ENCODE results near the gene MYL7. TPM values are rescaled to one million over a fixed set of nuclear protein-coding genes. Genes with fewer than 3 reads are reported as not detected.

Gene MYL7
- total and polyA plus RNA-seq, 9 donors: 0.70 to 13.0 (median 6.8) TPM

- H3K36me3 ChIP-seq (ENCODE audit: control insufficient read depth, insufficient read depth, low read length): no peaks in the 10 kb centered on the region
- no peak overlapping the region for H3K4me3 ChIP-seq (ENCODE audit: low read length)
- H3K9me3 ChIP-seq (replicated peaks; ENCODE audit: control insufficient read depth, low read depth, low read length): no peaks in the 10 kb centered on the region
- 80% methylated on average over 1 of the region's 6 CpGs for WGBS (ENCODE audit: insufficient coverage)
- DNase-seq: no peak
- peaks cover 35% of the 10 kb centered on the region for H3K4me1 ChIP-seq (ENCODE audit: control insufficient read depth, insufficient read depth, low read length)
- H3K27ac ChIP-seq (ENCODE audit: low read length): no peak overlapping the region
- peaks cover 2% of the 10 kb centered on the region for H3K27me3 ChIP-seq (ENCODE audit: control insufficient read depth, insufficient read depth, low read length)
Observed at GRCh38 chr7:44098092-44099068, 42.8 kb downstream of the MYL7 start.

GRCh38 chr7:44097064-44097932, 43.8 kb downstream of the MYL7 start:
- Histone ChIP-seq H3K36me3 (ENCODE audit: control insufficient read depth, insufficient read depth, low read length) (no peaks in the 10 kb centered on the region), H3K4me1 (ENCODE audit: control insufficient read depth, insufficient read depth, low read length) (peaks cover 31% of the 10 kb centered on the region), H3K9me3 (replicated peaks; ENCODE audit: control insufficient read depth, low read depth, low read length) (no peaks in the 10 kb centered on the region), H3K4me3 (ENCODE audit: low read length) (no peak overlapping the region), H3K27me3 (ENCODE audit: control insufficient read depth, insufficient read depth, low read length) (no peaks in the 10 kb centered on the region), H3K27ac (ENCODE audit: low read length) (no peak overlapping the region)
- 65% methylated on average over 6 of the region's 9 CpGs for WGBS (ENCODE audit: insufficient coverage)
- DNase-seq: no peak

DNA sequence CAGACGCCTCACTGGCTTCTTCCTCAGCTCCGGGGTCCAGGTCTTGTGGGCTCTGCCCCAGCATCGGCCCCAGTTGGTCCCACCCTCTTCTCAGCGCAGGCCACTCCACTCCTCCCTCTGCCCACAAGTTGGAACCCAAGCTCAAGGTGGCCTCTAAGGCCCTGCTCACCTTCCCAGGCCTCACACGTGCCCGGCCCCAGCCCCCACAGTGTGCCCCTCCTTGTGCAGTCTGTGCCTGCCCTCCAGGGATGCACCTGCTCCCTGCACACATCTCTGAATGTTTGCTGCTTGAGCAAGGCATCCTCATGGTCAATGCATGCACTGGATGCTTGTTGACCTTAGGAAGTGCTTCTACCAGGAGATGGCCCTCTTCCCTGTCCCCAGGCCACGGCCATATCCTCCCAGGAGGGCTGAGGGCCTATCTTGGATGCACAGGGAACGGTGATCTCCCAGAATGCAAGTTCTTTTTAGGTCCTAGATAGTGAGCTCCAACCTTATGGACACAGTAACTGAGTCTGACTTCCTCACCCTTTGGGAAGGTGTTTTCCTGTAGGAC, 44.7 kb downstream of the MYL7 start:
- peaks cover 23% of the 10 kb centered on the region for H3K4me1 ChIP-seq (ENCODE audit: control insufficient read depth, insufficient read depth, low read length)
- DNase-seq: no peak
- 78% methylated on average over 7 of the region's 8 CpGs for WGBS (ENCODE audit: insufficient coverage)
- H3K36me3 ChIP-seq (ENCODE audit: control insufficient read depth, insufficient read depth, low read length): no peaks in the 10 kb centered on the region
- H3K27ac ChIP-seq (ENCODE audit: low read length): no peak overlapping the region
- H3K4me3 ChIP-seq (ENCODE audit: low read length): no peak overlapping the region
- H3K9me3 ChIP-seq (replicated peaks; ENCODE audit: control insufficient read depth, low read depth, low read length): no peaks in the 10 kb centered on the region
- H3K27me3 ChIP-seq (ENCODE audit: control insufficient read depth, insufficient read depth, low read length): no peaks in the 10 kb centered on the region

DNA sequence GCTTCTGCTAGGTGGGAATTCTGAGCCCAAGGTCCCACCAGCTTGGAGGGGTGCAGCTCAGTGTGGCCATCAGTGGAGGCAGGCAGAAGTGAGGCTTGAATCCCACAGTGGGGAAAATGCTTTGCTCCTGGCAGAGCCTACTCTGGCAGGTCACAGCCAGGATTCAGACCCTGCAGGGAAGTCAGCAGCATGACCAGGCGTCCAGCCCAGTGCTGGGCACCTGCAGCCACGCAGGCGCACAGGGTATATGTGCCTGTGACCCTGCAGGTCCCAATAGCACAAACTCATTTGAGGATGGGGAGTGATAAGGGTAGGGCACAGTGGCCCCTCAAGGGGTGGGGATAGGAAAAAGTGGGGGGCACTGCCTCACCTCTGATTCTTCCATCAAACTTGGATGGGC, 45.4 kb downstream of the MYL7 start:
- H3K27ac ChIP-seq (ENCODE audit: low read length): no peak overlapping the region
- peaks cover 17% of the 10 kb centered on the region for H3K4me1 ChIP-seq (ENCODE audit: control insufficient read depth, insufficient read depth, low read length)
- no peaks in the 10 kb centered on the region for H3K27me3 ChIP-seq (ENCODE audit: control insufficient read depth, insufficient read depth, low read length)
- 100% methylated on average over 1 of the region's 3 CpGs for WGBS (ENCODE audit: insufficient coverage)
- DNase-seq: no peak
- no peaks in the 10 kb centered on the region for H3K9me3 ChIP-seq (replicated peaks; ENCODE audit: control insufficient read depth, low read depth, low read length)
- no peak overlapping the region for H3K4me3 ChIP-seq (ENCODE audit: low read length)
- no peaks in the 10 kb centered on the region for H3K36me3 ChIP-seq (ENCODE audit: control insufficient read depth, insufficient read depth, low read length)

- no peaks in the 10 kb centered on the region for H3K9me3 ChIP-seq (replicated peaks; ENCODE audit: control insufficient read depth, low read depth, low read length)
- H3K27me3 ChIP-seq (ENCODE audit: control insufficient read depth, insufficient read depth, low read length): no peaks in the 10 kb centered on the region
- peaks cover 13% of the 10 kb centered on the region for H3K4me1 ChIP-seq (ENCODE audit: control insufficient read depth, insufficient read depth, low read length)
- no peak overlapping the region for H3K4me3 ChIP-seq (ENCODE audit: low read length)
- H3K27ac ChIP-seq (ENCODE audit: low read length): peak overlapping the region; percentile 38
- DNase-seq: no peak
- no peaks in the 10 kb centered on the region for H3K36me3 ChIP-seq (ENCODE audit: control insufficient read depth, insufficient read depth, low read length)
- 29% methylated on average over 1 of the region's 2 CpGs for WGBS (ENCODE audit: insufficient coverage)
Observed at GRCh38 chr7:44094883-44095592, 46.1 kb downstream of the MYL7 start.

- WGBS (ENCODE audit: insufficient coverage): no CpG with 5 or more reads among the region's 2 CpGs
- H3K27me3 ChIP-seq (ENCODE audit: control insufficient read depth, insufficient read depth, low read length): no peaks in the 10 kb centered on the region
Observed at GRCh38 chr7:44094365-44094764, 46.8 kb downstream of the MYL7 start.

DNA sequence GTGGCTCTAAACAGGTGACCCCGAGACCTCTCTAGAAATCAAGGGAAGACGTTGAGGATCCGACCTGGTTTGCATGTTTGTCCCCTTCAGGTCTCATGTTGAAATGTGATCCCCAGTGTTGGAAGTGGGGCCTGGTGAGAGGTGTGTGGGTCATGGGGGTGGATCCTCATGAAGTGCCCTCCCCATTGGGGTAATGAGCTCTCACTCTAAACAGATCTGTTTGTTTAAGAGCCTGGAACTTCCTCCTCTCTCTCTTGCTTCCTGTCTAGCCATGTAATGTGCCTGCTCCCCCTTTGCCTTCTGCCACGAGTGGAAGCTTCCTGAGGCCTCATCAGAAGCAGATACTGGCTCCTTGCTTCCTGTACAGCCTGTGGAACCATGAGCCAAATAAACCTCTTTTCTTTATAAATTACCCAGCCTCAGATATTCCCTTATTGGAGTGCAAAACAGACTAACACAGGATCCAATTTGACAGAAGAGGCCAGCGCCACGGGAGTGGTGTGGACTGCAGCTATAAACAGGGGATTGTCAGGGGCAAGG, 48.0 kb downstream of the MYL7 start:
- Histone ChIP-seq H3K36me3 (ENCODE audit: control insufficient read depth, insufficient read depth, low read length) (no peaks in the 10 kb centered on the region), H3K4me3 (ENCODE audit: low read length) (no peak overlapping the region), H3K4me1 (ENCODE audit: control insufficient read depth, insufficient read depth, low read length) (peaks cover 18% of the 10 kb centered on the region), H3K27ac (ENCODE audit: low read length) (no peak overlapping the region), H3K9me3 (replicated peaks; ENCODE audit: control insufficient read depth, low read depth, low read length) (no peaks in the 10 kb centered on the region), H3K27me3 (ENCODE audit: control insufficient read depth, insufficient read depth, low read length) (no peaks in the 10 kb centered on the region)
- no peak for DNase-seq
- 86% methylated on average over 4 of the region's 6 CpGs for WGBS (ENCODE audit: insufficient coverage)

More at GRCh38 chr7:44094365-44094764, 46.8 kb downstream of the MYL7 start:
- H3K9me3 ChIP-seq (replicated peaks; ENCODE audit: control insufficient read depth, low read depth, low read length): no peaks in the 10 kb centered on the region
- peaks cover 11% of the 10 kb centered on the region for H3K4me1 ChIP-seq (ENCODE audit: control insufficient read depth, insufficient read depth, low read length)
- no peak overlapping the region for H3K4me3 ChIP-seq (ENCODE audit: low read length)
- H3K27ac ChIP-seq (ENCODE audit: low read length): no peak overlapping the region
- H3K36me3 ChIP-seq (ENCODE audit: control insufficient read depth, insufficient read depth, low read length): no peaks in the 10 kb centered on the region
- DNase-seq: no peak

Measured in muscle of leg (tissue), 11 donors.